GM18517 (cell line): Measurements from ENCODE around the gene VWA7.

Experiments
- ATAC-seq: cut with Tn5 transposase; IDR thresholded peaks from one replicate; pipeline ENCODE4 v1.9.1; 2021; ENCODE audit warnings: mild to moderate bottlenecking, moderate library complexity; ENCODE audit not compliant: unreplicated experiment

The VWA7 gene

DNA sequence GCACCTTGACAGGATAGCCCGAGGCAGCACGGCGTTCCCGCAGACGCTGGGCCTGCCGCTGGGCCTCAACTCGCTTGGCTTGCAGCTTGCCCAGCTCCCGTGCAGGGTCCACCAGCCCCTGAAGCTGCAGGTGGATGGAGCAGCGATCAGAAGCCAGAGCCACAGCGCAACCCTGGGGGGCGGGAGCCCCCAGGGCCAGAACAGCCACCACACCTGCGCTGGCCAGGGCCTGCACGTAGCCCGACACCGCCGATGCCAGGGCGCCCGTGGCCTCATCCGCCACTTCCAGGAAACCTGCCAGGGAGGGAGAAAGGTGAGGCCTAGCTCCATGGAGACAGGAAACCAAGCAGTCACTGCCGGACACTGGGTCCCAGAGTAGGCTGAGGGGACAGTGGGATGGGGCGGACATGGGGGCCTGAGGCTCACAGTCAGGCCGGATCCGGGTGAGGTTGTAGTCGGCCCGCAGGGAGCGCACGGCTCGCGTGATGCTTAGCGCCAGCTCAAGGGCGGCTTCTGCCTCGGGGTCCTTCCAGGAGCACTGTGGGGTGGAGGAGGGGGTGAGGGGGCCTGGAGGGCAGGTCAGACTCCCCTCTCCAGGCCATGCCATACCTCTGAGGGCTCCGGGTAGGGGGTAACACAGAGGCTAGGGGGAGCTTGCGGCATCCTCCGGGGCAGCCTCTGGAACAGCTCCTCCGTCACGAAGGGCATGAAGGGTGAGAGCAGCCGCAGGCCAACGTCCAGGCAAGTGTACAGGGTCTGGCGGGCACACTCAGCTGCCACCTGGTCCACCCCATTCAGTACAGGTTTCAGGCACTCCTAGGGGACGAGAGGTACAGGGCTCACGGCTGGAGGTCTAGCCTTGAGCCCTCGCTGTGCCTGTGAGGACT, 2.1 kb upstream of the VWA7 start:
- ATAC-seq: no peak

DNA sequence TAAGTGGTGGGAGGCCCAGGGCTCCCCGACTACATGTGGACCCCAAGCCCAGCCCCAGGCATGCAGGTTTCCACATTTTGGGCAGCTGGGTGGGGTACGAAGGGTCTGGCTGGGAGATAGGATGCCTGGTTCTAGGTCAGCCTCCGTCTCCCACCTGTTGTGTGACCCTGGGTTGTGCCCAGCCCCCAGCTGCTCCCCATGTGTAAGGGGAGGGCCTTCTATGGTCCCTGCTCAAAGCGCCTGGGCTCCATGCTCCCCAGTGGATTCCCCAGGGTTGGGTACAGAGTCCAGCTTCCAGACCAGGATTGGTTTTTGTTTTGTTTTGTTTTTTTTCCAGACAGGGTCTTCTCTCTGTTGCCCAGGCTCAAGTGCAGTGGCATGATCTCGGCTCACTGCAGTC, 1.1 kb upstream of the VWA7 start:
- no peak for ATAC-seq

DNA sequence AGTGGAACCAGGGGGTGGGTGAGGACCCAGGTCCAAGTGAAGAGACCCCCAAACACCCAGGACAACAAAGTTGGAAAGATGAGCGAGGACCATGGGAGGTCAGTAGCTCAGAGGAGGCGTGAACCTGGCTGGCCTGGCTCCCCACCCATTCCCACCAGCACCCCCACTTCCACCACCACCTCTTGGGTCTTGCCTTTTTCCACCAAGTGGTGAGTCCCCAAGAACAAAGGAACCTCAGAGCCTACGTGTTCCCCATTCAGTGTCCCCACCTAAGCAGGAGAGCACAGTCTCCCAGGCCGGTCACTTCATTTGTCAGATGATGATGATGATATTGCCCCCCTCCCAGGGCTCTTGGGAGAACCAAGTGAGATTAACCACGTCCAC, 531 bp upstream of the VWA7 start:
- ATAC-seq: no peak

DNA sequence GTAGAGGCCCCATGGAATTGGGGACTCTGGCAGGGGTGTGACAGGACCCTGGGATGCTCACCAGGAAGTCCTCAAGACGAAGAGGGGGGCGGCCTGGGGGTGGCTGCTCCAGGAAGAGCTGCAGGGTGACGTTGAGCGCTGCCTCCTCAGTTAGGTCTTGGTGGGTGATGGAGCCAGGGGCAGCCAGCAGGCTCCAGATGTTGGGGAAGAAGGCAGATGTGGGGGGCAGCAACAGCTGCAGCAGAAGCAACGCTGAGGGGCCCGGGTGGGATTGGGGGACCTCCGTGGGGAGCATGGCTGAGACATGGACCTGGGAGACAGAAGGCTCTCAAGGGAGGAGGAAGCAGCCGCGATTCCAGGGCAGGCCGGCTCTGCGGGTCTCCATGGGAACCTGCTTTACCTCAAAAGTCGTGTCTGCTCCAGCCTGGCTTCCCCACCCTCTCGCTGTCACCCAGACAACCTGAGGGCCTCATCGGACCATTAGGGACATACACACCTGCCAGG, 591 bp downstream of the VWA7 start:
- ATAC-seq: peak; percentile 15

DNA sequence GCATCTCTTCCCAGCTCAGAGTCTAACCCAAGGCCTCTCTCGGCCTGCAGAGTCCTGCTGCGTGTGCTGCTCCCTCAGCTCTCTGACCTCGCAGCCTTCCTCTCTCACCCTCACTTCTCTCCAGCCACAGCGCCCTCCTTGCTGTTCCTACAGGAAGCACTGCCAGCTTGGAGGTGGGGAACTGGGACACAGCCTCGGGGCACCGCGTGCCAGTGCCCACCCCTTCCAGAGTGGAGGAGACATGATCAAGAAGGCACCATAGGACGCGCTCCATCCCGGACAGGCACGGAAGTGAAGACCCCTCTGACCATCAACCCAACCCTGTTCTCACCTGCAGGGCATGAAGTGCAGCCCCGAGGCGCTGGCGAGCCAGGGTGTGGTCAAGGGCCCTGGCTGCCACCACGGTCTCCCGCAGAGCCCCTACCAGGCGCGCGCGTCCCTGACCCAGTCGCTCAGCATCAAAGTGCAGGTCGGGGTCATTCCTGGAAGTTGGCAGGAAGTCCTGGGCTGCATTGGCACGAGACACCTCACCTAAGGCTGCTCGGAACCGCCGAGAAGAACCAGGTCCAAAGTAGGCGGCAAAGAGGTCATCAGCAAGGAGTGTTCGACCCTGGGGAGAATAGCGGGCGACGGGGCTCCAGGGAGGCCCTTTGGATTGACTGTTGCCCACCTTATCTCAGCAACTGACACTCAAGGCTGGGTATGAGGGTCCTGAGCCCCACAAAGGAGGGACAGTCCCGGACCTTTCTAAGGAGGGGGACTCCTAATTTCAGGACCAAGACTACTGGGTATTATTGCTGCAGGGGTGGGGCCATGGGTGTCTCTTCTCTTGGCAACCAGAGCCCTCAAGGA, 1.3 kb downstream of the VWA7 start:
- ATAC-seq: no peak

DNA sequence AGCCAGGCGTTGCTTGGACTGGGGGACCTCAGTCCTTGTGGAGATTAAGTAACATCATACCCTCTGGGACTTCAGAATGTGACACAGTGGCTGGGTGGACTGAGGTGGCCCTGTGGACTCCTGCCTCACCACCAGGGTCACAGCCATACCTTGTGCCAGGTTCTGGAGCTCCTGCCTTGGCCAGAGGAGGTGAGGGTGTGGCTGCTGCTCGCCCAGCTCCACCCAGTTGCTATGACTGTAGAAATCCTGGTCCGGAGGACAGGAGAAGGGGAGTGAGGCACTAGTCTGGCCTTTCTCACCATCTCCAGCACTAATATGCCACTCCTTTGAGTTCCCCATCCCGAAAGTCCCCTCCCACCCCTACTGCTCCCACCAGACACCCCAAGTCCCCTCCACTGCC, 1.9 kb downstream of the VWA7 start:
- ATAC-seq: no peak

DNA sequence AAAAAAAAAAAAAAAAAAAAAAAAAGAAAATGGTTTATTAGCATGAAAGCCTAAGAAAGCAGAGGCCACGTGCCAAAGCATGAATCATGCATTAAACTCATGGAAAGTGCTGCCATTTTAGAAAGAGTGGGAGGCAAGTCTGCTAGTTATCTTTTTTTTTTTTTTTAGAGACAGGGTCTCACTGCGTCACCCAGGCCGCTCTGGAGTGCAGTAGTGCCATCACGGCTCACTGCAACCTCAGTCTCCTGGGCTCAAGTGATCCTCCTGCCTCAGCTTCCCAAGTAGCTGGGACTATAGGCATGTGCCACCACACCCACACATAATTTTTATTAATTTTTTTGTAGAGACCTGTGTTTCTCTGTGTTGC, 5.2 kb downstream of the VWA7 start:
- no peak for ATAC-seq

DNA sequence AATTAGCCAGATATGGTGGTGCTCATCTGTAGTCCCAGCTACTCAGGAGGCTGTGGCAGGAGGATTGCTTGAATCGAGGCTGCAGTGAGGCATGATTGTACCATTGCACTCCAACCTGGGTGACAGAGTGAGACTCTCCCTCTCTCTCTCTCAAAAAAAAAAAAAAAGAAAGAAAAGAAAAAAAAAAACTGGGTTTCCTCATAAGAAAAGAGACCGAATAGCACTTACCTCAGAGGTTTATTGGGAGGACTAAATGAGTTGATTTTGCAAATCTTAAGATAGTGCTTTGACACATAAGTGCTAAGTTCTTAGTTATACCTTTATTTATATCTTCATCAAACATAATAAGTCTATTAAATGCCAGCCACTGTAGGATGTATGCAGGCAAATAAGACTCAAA, 6.3 kb downstream of the VWA7 start:
- ATAC-seq: no peak

DNA sequence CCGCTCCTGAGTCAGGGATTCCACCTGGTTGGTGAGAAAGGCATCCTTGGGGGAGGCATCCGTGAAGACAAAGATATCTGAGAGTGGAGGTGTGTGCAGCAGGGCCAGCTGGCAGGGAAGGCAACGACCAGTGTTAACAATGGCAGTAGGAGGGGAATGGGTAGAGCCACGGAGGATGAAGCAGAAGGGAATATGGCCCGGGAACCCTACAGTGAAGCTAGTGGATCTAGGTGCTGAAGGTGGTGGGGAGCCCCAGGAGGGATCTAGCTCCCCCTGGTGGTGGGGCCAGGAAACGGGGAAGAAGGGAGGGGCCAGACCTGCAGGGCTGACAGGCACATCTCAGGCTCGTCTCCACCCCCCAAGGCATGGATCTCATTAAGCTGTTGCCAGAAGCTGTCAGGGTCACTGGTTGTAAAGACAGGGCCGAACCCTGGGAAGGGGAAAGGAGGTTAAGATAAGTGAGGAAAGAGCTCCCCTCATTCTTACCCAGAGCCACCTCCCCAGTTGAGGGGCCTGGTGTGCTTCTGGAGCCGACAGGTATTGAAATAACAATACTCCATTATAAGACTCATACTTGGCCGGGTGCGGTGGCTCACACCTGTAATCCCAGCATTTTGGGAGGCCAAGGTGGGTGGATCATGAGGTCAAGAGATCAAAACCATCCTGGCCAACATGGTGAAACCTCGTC, 7.3 kb downstream of the VWA7 start:
- ATAC-seq: no peak

DNA sequence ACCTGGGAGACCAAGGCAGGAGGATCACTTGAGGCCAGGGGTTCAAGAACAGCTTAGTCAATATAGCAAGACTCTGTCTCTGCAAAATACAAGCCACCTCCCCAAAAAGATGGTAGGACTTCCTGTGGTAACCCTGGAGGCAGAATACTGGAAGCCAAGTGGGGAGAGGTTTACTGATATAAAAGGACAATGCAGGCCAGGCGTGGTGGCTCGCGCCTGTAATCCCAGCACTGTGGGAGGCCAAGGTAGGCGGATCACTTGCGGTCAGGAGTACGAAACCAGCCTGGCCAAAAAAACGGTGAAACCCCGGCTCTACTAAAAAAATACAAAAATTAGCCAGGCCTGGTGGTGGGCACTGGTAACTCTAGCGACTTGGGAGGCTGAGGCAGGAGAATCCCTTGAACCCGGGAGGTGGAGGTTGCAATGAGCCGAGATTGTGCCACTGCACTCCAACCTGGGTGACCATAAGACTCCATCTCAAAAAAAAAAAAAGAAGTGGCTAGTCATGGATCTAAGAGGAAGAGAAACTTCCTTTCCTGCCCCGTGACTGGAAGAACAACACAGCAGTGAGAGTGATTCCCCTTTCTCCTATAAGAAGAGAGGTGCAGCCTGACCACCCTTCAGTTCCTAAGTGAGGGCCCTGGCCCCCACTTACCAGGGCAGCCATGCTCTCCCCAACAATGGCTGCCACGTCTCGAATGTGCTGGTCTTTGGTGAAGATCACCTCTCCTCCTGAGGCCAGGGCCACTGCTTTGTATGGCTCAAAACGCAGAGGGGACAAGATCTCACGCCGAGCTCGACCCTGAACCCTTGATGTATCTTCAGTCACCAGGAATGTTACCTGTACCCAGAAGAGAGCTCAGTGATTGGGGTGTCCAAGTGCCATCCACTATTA, 8.5 kb downstream of the VWA7 start:
- no peak for ATAC-seq

DNA sequence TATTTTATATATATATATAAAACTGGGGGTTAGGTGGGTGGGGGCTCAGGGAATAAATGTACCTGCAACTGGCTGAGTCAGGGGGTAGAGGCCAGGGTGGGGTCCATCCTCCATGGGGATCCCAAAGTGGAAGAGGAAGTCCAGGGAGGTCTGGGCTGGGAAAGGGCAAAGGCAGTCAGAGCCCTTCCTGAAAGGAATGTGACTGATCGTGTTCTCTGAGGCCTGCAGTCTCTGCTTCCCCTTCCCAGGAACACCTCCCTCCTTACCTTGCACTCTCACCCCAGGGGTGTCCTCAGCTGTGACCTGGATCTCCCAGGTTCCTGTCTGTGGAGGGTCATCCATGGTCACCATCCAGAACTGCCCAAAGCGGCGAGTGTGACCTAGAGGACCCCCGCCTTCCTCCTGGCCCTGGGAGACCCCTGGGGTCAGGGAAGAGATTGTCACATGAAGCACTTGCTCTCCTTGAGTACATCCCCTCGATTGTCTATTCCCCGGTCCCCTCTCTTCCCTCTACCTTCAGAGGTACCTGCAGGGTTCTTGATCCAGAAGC, 10.0 kb downstream of the VWA7 start:
- no peak for ATAC-seq

DNA sequence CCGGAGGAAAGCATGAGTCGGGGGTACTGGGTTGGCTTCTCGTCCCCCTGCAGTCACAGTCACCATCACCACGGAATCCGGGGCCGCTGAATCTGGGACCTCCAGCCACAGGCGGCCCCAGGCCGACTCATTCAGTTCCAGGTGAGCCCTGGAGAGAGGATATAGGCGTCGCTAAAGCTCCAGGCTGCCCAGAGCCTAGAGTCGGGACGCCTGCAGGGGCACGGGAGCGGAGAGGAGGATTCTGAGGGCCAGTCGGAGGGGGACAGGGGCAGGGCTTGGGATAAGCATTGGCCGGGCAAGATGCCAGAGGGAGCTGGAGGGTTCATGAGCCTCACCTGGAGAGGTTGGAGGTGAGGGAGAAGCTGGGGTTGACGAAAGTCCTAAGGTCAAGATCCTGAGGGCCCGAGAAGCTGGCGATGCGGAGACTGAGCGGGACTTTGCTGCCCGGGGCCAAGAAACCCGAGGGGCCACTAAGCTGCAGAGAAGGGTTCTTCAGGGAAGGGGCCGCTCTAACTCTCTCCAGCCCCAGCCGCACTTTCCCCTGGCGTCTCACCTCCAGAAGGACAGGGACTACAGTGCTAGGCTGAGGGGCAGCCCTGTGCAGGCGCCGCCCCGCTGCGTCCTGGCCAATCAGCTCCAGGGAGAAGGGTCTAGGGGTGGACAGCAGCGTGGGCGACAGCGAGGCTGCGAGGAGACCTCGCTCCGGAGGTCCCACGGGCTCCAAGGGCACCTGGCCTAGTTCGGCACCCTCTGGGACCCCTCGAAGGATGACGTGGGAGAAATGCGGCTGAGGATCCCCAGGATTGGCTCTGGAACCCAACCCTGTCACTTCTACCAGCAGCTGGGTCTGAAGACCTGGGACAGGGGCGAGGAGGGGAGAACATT, 11.0 kb downstream of the VWA7 start:
- ATAC-seq: no peak

DNA sequence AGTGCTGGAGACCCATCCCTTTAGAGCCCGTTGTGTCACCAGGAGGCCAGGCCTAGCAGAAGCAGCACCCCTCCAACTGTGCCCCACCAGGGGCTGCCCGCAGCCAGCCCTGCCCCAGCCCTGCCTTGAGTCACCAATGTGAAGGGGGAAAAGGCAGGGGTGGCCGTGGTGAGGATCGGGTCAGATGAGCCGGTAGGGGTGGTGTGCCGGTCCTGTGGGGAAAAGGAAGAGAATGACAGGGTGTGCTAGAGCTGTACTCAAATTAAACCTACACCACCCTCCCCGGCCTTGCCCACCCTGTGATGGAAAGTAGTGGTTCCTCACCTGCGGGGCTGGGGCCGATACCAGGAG, 11.6 kb downstream of the VWA7 start:
- ATAC-seq: no peak

DNA sequence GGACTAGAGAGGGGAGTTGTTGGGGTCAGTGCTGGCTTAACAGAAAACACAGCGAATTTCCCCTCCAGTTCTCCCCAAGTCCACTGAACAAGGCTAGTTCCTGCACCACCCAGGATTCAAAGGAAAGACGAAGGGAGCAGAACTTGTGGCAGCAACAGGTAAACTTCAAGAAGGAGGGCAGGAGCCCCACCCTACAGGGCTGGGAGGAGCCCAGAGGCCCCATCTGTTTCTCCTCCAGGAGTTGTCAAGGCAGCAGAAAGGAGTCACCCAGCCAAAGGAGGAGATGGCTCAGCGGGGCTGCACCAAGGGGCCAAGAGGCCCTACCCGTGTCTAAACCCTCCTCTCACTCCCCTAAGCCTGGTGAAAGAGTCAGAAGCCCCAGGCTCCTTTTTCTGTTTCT, 12.9 kb downstream of the VWA7 start:
- ATAC-seq: no peak

DNA sequence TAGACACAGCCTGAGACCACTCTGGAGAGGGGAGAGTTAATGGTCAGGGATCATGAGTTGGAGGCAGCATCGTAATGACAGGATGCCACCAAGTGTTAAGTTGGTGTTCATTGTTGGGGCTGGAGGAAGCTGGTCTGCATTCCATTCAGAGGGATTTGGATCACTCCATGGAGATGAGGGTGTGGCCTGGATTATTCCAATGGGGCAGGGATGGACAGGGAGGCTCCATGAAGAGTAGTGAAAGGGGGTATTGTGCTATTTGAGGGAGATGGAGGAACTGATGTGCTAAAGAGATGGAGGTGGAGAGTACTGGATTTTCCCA, 13.5 kb downstream of the VWA7 start:
- ATAC-seq: no peak

DNA sequence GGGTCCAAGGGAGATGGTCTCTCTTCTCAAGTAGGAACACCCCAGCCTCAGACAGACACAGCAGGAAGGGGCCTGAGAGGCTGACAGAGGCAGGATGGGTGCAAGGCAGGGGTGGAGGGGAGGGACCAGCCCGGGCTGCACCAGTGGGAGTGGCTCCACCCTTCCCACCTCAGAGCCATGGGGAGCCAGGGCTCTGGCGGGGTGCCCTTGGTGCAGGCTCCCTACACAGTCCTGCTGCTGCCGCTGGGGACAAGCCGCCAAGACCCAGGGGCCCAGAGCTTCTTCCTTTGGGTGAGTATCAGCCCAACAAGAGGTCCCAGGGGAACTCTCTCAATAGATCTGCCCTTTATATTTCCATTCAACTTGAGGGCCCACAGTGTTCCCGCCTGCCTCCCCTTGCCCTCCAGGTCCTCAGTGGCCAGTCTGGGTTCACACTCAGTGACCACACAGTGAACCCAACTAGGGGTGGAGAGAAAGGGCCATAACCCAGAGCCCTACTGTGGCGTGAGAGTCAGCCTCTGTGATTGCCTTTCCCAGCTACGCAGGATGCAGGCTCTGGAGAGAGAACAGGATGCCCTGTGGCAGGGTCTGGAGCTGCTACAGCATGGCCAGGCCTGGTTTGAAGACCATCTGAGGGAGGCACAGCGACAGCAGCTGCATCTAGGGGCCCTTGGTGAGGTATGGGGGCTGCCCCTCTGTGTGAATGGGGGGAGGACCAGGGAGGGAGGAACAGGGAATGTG, 14.1 kb downstream of the VWA7 start:
- no peak for ATAC-seq

DNA sequence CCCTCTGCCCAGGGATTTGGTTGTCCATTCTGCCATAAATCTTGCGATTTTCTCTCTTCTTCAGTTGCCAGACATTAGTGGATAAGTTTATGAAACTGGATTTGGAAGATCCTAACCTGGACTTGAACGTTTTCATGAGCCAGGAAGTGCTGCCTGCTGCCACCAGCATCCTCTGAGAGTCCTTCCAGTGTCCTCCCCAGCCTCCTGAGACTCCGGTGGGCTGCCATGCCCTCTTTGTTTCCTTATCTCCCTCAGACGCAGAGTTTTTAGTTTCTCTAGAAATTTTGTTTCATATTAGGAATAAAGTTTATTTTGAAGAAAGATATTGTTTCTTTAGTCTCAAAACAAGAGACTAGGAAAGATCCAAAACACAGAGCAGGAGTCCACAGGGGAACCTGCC, 14.8 kb downstream of the VWA7 start, which contains the start of gene SAPCD1:
SAPCD1 (plus strand) TSS at position 301 of the 400 bp plus-strand sequence. CDS start 399 bp downstream, outside the sequence.
- no peak for ATAC-seq

DNA sequence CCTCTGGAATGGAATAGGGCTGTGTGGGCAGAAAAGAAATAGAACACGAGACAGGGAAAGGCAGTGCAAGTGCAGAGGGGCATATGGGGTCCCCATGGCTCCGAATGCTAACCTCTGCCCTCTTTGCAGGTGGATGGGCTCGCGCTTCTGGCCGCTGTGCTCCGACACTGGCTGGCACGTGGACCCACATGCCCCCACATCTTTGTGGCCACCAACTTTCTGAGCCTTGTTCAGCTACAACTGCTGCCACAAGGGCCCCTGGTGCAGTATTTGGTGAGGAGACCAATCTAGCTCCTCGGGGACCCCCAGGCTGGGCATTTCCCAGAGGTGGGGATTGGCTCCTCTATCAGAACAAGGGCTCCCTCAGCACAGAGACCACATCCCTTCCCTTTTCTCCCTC, 15.8 kb downstream of the VWA7 start:
- no peak for ATAC-seq

DNA sequence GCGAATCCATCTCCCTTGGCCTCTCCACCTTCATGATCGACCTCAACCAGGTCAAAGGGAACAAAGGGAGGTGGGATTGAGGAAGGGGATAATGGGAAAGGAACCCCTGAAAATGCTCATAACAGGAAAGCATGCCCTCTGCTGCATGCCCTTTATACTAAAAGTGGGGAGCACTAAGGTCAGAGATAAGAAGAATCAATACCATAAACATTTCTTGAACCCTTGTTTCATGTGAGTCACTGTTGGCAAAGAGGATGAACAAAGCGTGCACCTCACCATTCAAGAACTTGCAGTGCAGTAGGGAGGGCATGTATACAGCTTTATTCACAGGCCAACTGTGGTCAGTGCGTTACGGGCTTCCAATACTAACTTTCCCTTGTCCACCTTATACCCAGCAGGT, 16.3 kb downstream of the VWA7 start:
- no peak for ATAC-seq
